T-helper 1 cell (primary cell): Measurements from ENCODE around the gene PARD3B.

Source experiments
- DNase-seq, 5 donors: peaks; one replicate each; pipeline ENCODE4 v3.0.0-alpha.2; 2012 to 2020

Gene PARD3B

GRCh38 chr2:204770735-204771134 is 225.5 kb downstream of the PARD3B start:
- DNase-seq = no peak

DNA sequence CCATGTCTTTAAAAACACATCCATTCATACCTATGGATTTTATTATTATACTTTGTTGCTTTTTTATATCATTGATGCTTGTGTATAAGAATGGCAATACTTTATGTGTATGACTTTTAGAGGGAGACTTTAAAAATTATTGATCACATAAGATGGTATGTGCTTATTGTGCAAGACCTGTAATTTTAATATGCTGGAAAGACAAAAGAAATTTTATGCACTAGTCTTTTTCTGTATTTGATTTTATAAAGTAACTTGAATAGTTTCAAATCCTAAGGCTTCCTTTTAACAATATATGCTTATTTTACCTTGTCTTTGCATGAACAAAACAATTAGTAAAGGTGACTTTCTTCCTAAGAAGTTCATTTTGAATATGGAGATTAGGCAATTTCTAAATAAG is 226.4 kb downstream of the PARD3B start:
- DNase-seq = no peak

GRCh38 chr2:204772546-204772945 is 227.3 kb downstream of the PARD3B start:
- DNase-seq = no peak

- no peak for DNase-seq
Observed at GRCh38 chr2:204775766-204776165, 230.5 kb downstream of the PARD3B start.

GRCh38 chr2:204776781-204777559 is 231.7 kb downstream of the PARD3B start:
- no peak for DNase-seq

DNA sequence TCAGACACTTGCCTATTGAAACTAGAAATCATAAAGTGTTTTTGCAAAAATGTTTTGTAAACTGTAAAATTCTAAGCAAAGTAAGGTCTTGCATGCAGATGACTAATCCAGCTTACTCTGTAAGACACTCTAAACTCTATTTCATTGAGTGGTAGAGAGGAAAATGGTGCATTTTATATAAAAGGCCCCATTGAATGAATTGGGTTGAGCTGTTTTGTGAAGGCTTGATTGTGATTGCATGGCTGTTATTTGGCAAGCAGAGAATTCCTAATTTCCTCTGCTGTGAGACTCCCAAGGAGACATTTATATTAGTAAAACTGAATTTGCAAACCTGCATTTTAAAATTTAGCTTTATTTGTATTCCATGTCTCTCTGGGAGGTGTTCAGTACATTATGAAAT is 234.5 kb downstream of the PARD3B start:
- DNase-seq = no peak

GRCh38 chr2:204781941-204782340 is 236.7 kb downstream of the PARD3B start:
- no peak for DNase-seq

- DNase-seq = no peak
Observed at GRCh38 chr2:204790076-204790475, 244.8 kb downstream of the PARD3B start.

- no peak for DNase-seq
Observed at GRCh38 chr2:204791230-204791629, 246.0 kb downstream of the PARD3B start.

DNA sequence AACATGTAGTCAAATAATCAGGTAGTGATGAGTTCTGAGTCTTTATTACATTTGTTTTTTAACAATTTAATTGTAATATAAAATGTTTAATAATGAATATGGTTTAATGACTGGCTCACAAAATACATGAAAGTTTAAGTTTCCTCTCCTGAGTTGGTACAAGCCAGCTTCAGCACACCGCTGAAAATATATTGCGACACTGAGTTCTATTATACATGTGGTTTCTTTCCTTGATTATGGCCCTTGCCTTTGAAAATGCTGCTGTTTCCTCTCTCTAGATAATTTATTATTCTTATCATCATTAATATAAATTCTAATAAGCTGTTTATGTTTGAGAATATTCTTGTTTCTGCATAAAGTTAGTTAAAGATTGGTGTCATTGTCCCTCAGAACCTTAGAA is 249.3 kb downstream of the PARD3B start:
- DNase-seq = no peak

- no peak for DNase-seq
Observed at GRCh38 chr2:204795156-204795555, 249.9 kb downstream of the PARD3B start.

GRCh38 chr2:204796581-204796980 is 251.3 kb downstream of the PARD3B start:
- peak in 1 of 5 donors; percentile 28 for DNase-seq

GRCh38 chr2:204799791-204800190 is 254.5 kb downstream of the PARD3B start:
- DNase-seq = no peak

DNA sequence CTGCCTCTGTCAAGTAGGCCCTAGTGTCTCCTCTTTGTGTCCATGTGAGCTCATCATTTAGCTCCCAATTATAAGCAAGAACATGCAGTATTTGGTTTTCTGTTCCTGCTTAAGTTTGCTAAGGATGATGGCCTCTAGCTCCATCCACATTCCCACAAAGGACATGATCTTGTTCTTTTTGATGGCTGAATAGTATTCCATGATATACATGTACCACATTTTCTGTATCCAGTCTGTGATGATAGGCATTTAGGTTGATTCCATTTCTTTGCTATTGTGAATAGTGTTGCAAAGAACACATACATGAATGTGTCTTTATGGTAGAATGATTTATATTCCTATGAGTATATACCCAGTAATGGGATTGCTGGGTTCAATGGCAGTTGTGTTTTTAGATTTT is 263.2 kb downstream of the PARD3B start:
- no peak for DNase-seq

DNA sequence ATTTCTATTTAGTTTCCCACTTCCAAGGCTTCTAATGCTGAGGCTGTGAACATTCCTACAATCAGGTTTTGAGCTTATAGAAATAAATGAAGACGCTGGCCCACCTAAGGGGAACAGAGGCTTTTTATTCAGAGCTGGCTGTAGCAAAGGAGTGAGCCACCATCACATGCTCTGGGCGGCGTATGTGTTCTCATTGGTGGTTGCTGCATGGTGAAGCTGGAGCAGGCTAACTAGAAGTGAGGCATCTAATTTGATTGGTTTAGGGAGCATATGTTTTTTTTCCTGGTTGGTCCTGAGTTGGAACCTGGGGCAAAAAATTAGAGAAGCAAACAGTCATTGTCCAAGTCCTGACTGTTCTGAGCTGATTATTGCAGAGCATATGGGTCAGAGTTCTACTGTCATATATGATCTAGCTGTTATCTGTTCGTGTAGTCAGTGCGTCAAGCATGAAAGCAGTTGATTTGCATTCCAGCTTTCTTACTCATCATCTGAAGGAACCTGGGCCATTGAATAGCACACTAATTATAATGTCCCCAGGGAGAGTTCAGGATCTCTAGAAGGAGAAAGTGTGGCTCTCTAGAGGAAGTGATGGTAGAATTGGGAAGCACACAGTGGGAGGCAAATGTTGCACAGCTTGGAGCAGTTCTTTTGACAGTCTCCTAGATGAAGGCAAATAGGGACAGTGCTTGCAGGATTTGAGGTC is 279.6 kb downstream of the PARD3B start:
- DNase-seq = no peak

GRCh38 chr2:204825681-204826080 is 280.4 kb downstream of the PARD3B start:
- no peak for DNase-seq

DNA sequence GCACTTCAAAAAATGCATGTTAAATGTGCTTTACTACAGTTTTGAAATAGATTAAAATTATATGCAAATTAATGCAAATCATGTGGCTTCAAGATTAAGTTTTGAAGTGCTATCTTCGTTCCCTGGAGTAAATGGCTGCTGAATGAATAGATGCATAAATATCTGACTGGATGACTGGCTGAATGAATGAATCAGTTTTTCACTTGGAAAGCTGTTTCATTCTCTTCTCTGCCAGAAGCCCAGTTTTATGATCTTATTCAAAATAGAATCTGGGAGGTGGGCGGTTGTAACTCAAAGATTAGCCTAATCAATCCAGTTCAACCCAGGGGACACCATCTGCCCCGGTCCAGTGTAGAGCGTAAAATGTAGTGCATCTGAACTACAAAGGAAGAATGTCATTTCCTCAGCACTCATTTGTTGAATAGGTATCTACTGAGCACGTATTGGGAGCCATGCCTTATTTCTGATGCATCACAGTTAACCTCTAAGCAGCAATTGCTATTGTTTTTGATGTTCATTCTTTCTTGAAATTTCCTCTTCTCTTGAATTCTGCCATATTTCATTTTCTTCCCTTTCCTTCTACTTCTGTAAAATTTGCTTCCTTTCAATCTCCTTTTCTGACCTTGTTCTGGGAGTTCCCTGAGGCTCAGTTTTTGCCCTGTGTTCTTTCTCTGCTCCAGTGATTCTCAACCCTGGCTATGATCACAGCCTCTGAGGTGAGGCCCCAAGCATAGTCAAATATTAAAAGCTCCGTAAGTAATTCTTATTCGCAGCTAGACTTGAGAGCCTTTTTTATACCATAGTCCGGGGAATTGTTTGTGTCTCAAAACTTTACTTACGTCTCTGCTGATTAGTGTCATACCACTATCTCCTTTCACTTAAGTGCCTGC is 282.7 kb downstream of the PARD3B start:
- DNase-seq = no peak

DNA sequence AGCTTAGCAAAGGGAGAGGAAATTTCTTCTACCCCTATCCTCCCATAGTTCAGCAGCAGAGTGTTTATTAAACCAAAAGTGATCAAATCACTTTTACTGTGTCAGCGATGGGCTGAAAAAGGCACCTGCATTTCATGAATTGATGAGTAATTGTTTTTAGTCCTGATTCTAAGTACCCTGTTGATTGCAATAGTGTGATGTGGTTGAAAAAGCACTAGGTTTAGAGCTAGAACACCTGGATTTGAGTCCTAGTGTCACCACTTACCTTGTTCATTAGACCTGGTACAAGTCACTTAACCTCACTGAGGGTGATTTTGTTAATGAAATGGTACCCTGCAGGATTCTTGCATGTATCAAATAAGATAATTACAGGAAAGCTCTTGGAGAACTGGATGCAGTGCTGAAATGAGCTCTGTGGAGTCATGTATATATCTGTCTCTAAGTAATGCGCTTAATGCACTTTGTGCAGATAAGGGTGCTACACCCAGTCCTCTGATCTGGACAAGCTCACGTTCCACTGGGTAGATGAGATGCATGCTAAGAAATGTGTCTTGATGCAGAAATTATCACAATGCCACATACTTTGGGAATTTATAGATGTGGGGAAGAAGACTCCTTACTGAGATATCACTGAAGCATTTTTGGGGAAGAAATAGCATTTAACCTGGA is 289.6 kb downstream of the PARD3B start:
- no peak for DNase-seq

DNA sequence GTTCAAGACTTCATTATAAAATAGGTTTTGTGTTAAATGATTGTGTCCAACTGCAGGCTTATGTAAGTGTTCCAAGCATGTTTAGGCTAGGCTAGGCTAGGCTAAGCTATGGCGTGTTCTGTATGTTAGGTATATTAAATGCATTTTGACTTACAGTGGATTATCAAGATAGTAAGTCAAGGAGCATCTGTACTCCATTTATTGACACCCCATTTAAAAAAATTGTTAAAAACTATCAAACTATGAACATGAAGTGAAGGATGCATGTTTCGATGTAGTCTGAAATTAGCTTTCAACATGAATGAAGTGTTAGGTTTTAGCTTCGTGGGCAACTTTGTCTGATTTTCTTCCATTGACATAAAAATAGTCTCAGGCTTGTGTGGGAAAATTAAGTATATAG is 290.5 kb downstream of the PARD3B start:
- DNase-seq = no peak

DNA sequence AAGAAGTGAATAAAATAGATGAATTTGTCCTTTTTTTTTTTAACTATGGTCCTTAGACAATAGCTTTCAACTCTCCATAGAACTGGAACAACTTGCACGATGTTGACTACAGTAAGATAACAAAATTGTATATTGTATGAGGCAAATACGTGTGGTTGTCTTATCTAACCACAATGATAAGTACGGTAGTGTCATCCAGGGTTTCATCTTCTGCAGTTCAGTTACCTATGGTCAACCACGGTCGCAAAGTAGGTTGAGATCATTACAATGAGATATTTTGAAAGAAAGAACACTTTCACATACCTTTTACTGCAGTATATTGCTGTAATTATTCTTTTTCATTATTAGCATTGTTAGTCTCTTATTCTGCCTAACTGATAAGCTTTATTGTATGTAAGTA is 295.2 kb downstream of the PARD3B start:
- DNase-seq = peak in 1 of 5 donors; percentile 2

DNA sequence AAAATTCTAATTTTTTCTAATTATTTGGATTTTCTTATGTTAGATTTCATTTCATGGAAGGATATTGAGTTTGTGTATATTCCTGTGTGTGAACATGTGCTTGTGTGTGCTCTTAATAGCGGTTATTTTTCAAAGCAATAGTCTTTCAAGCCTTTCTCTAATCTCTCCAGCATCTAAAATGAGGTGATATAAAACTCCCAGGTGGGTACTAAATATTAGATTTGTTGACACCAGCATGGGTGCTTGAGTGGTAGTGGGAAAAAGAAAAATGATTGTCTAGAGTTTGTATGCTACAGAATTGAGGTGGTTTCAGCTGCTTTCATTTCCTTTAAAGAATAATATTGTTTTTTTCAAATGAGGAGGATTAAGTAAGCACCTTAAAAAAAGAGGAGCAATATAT is 296.8 kb downstream of the PARD3B start:
- DNase-seq = no peak

GRCh38 chr2:204842661-204843485 is 297.6 kb downstream of the PARD3B start:
- DNase-seq = peak in 1 of 5 donors; percentile 70
